ENCODE data around the gene SLC39A11.
"Not testable (repeated sequence)": the region's sequence is repeated elsewhere in the genome, so short reads cannot be mapped to it uniquely, and the experiment has no call there.

The SLC39A11 gene

DNA sequence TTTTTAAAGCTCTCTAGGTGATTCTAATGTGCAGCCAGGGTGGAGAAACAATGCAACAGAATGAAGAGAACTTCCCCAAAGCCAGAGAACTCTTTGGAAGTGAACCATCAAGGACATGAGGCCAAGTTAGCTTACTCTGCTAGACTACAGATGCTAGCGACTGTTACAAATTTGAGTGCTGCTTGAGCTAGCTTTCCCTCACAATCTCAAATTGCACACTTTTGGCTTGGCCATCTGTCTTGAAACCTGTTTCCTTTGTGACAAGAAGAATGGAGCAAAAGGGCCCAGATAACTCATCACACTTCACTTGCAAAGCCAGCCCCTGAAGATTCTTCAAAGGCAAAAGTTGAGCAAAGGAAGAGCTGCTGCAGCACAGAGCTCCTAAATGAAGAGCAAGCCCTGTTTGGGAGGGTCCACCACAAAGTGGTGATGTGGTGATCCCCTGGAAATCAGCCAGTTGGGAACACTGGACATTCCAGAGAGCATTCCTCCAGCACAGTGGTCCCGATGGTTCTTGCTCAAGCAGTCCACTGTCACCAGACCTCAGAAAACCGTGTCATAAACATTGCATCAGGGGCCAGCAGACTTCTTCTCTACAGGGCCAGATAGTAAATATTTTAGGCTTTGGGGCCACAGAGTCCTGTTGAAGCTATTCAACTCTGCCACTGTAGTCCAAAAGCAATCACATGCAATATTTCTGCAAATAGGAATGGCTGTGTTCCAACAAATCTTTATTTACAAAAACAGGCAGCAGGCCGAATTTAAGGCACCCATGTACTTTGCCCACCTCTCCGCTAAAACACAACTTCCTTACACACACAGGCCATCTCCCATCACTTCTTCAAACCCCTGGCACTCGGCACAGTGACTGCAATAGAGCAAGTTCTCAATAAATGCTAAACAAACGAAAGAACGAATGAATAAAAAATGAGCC lies 21.2 kb downstream of the SLC39A11 start:
- DNase-seq (ENCODE audit: low spot score), result no peak

GRCh38 chr17:73069841-73070240 lies 22.6 kb downstream of the SLC39A11 start:
- no peak for DNase-seq (ENCODE audit: low spot score)

- no peak for DNase-seq (ENCODE audit: low spot score)
Observed at GRCh38 chr17:73069164-73069770, 23.2 kb downstream of the SLC39A11 start.

GRCh38 chr17:73068322-73069153 lies 23.9 kb downstream of the SLC39A11 start:
- DNase-seq (ENCODE audit: low spot score), result no peak

DNA sequence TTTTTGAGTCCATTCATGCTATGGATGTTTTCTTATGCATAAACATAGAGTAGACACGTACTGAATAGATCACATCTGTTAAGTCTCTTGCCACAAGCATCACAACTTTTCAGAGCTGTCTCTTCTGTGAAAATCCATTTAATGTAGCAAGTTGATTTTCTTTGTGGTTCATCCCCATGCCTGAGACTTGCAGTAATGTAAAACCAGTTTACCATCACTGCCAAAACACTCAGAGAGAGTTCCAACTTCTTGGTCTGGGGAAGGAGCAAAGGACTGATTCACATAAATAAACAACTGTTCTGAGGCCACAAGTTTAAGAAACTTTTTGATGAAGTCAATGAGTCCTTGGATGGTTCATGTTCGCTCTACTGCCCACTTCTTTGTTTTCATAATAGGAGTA lies 24.8 kb downstream of the SLC39A11 start:
- DNase-seq (ENCODE audit: low spot score), result not testable (repeated sequence)

DNA sequence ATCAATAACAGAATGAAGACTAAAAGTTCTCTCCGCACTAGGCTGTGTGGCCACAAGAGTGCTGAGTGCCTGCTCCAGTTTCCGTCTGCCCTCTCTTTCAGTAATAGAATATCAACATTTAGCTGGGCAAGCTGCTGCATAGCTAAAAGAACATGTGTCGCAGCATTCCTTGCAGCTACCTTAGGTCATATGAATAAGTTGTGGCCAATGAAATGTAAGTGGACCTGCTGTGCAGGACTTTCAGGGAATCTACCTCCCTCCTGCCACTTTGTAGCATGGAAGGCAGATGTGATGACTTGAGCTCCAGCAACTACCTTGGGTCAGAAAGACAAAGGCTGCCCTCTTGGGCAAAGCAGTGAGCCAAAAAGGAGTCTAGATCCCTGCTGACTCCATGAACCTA lies 25.4 kb downstream of the SLC39A11 start:
- no peak for DNase-seq (ENCODE audit: low spot score)

GRCh38 chr17:73066148-73066884 lies 26.2 kb downstream of the SLC39A11 start:
- DNase-seq (ENCODE audit: low spot score), result no peak

DNA sequence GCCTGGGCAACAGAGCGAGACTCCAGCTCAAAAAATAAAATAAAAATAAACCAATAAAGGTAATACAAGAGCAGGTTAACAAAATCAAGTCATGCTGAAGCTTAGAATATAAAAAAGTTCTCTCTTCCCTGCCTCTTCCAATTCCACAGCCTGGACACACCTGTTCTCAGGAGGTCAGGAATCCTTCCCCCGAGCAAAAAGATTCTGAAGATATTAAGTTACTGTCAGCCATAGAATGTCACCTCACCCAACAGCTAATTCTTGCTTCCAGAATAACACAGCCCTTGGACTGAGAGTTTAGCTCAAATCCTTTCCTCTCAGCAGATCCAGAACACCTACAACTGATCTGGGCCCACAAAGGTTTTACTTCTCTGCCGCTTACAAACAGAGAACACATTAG lies 27.1 kb downstream of the SLC39A11 start:
- DNase-seq (ENCODE audit: low spot score), result no peak

- DNase-seq (ENCODE audit: low spot score), result peak; percentile 30
Observed at GRCh38 chr17:73064084-73064938, 28.2 kb downstream of the SLC39A11 start.

DNA sequence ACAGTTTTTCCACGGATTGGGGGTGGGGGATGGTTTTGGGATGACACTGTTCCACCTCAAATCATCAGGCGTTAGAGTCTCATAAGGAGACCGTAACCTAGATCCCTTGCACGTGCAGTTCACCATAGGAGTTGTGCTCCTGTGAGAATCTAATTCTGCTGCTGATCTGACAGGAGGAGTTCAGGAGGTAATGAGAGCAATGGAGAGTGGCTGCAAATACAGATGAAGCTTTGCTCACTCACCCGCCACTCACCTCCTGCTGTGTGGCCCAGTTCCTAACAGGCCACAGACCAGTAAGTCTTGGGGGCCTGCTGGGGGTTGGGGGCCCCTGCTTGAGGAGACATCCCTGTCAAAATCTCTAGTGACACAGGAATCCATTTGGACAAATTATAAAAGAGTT lies 29.8 kb downstream of the SLC39A11 start:
- no peak for DNase-seq (ENCODE audit: low spot score)

DNA sequence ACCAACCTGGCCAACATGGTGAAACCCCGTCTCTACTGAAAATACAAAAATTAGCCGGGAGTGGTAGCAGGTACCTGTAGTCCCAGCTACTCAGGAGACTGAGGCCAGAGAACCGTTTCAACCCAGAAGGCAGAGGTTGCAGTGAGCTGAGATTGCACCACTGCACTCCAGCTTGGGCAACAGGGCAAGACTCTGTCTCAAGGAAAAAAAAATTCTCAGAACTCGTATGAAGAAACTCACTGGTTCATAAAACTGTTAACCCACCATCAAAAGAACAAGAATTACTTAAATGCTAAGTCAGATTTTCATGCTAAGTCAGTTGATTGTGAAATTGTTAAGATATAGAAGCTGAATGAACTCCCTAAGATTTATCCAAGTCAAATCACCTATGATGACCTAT lies 31.3 kb downstream of the SLC39A11 start:
- no peak for DNase-seq (ENCODE audit: low spot score)

DNA sequence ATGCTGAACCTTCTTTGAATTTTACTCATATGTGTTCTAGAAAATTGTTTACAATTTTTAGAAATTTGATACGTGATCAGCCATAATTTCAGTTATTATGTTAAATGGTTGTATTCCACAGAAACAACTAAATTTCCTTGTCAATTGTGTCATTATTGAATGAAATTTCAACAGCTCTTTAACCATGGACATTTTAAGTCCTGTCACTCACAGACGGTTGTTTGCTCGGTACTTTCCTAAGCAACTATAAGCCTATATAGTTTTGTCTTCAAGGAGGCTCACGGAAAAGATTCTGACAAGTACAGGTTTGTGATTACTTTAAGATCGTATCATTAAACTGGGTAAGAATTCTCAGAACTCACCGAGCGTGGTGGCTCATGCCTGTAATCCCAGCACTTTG lies 31.8 kb downstream of the SLC39A11 start:
- DNase-seq (ENCODE audit: low spot score), result no peak

GRCh38 chr17:73059713-73060112 lies 32.8 kb downstream of the SLC39A11 start:
- DNase-seq (ENCODE audit: low spot score), result not testable (repeated sequence)

GRCh38 chr17:73058022-73058421 lies 34.5 kb downstream of the SLC39A11 start:
- no peak for DNase-seq (ENCODE audit: low spot score)

DNA sequence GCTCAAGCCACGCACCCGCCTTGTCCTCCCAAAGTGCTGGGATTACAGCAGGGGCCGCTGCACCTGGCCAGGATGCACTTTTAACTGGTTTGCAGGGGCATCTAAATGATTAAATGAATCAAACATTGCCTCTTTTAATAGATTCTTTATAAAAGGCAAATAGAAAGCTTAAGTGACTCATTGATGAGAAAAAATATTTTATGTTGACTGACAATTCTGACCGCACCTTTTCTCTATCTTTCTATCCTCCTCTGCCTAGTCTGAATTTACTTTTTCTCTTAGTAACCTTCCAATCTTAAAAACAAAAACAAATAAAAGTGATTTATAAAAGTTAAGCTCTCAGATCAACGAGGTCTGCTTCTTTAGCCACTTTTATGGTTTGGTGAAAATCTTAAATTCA lies 35.3 kb downstream of the SLC39A11 start:
- DNase-seq (ENCODE audit: low spot score), result no peak

GRCh38 chr17:73052923-73053322 lies 39.6 kb downstream of the SLC39A11 start:
- no peak for DNase-seq (ENCODE audit: low spot score)

DNA sequence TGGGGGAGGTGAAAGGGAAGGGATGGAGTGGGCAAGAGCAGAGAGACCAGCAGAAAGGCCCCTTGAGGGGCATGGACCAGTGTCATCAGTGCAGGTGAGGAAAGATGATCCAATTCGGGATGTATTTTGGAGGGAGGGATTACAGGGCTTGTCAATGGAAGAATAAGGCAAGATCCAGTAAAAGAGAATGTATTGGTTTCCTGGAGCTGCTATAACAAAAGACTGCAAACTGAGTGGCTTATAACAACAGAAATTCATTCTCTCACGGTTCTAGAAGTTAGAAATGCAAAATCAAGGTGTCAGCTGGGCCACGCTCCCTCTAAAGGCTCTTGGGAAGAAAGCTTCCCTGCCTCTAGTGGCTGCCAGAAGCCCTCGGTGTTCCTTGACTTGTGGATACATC lies 41.7 kb downstream of the SLC39A11 start:
- no peak for DNase-seq (ENCODE audit: low spot score)

- DNase-seq (ENCODE audit: low spot score), result no peak
Observed at GRCh38 chr17:73048170-73048569, 44.3 kb downstream of the SLC39A11 start.

- no peak for DNase-seq (ENCODE audit: low spot score)
Observed at GRCh38 chr17:73045724-73046123, 46.8 kb downstream of the SLC39A11 start.

DNA sequence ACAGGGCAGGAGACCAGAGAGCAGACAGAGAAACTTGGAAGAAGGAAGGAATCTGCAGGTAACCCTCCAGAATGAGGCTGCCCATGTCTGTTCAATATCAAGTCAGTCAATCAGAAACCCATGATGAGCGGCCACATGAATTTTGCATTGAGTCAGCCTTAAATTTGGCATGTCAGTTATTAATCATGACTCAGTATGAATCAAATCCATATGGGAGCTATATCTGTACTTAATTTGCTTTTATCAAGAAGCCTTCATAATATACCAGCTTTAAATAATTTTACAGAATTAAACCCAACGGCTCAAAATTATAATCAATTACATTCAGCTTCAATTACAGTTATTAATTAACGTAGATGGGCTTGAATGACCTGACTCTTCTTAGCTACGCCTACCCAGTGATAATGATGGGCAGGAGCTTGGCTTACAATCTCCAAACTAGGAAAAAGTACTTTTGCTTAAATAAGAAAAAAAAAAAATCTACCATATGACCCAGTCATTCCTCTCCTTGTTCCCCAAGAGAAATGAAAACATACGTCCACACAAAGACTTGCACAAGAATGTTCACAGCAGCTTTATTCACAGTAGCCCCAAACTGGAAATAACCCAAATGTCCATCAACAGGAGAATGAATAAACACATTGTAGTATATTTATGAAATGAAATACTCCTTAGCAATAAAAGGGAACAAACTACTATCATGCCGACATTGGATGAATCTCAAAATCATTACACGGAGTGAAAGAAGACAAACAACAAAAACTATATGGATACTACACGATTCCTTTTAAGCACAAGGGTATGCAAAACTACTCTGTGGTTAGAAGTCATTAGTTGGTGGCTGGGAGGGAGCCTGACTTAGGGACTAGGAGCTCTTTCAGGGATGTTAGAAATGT lies 48.6 kb downstream of the SLC39A11 start:
- DNase-seq (ENCODE audit: low spot score), result no peak

All from hematopoietic multipotent progenitor cell treated with erythropoietin and hydrocortisone succinate and interleukin-3 and kit ligand, for 15 days (in vitro differentiated cells).